Brain microvascular endothelial cell (primary cell): ENCODE results near the gene COL6A5.
"Not testable (repeated sequence)": the region's sequence is repeated elsewhere in the genome, so short reads cannot be mapped to it uniquely, and the experiment has no call there.

Experiments
- DNase-seq: peaks from one replicate; pipeline ENCODE4 v3.0.0-alpha.2; 2020
- H3K27ac ChIP-seq: fragments of 250-450 bp; sonication (Bioruptor Pico); 2 replicates; pipeline ENCODE4 v1.5.1; 2020; ENCODE audit warnings: mild to moderate bottlenecking, moderate library complexity
- H3K27me3 ChIP-seq: fragments of 250-450 bp; sonication (Bioruptor Pico); replicated peaks from 2 replicates; pipeline ENCODE4 v1.5.1; 2020; ENCODE audit warnings: mild to moderate bottlenecking
- H3K36me3 ChIP-seq: fragments of 250-450 bp; sonication (Bioruptor Pico); replicated peaks from 2 replicates; pipeline ENCODE4 v1.5.1; 2020; ENCODE audit warnings: mild to moderate bottlenecking
- H3K4me3 ChIP-seq: 2 replicates; pipeline ENCODE4 v1.5.1; 2011; ENCODE audit warnings: low read depth, mild to moderate bottlenecking, control low read depth, low read length, moderate library complexity
- in situ Hi-C: cut with HindIII; loops from 2 replicates; pipeline ENCODE4 v1.10.0; 2017; ENCODE audit warnings: low sequenced_read_pairs, low pct_ligation_motif_present
- TF ChIP-seq, protein P1 (sequence below): IDR thresholded peaks from 2 replicates; pipeline ENCODE4 v1.5.1; 2011; ENCODE audit warnings: low read depth, mild to moderate bottlenecking, moderate library complexity, low read length, control low read depth, inconsistent platforms; ENCODE audit errors: missing control alignments

Gene COL6A5

DNA sequence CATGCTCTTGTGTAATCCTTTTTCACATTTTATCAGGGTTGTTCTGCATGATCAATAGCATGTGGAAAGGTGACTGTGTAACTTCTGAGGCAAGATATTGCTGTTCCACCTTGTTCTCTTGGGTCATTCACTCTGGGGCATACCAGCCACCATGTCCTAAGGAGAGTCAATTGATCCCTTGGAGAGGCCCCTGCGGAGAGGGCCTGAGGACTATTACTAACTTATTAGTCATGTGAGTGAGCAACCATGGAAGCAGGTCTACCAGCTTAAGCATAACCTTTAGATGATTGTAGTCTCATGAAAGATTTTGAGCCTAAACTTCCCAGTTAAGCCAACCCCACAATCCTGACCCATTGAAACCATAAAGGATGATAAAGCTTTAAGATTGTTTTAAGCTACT is 22.0 kb upstream of the COL6A5 start:
- no peak for DNase-seq
- H3K27me3 ChIP-seq, result no peaks in the 10 kb centered on the region
- TF ChIP-seq, protein P1, sequence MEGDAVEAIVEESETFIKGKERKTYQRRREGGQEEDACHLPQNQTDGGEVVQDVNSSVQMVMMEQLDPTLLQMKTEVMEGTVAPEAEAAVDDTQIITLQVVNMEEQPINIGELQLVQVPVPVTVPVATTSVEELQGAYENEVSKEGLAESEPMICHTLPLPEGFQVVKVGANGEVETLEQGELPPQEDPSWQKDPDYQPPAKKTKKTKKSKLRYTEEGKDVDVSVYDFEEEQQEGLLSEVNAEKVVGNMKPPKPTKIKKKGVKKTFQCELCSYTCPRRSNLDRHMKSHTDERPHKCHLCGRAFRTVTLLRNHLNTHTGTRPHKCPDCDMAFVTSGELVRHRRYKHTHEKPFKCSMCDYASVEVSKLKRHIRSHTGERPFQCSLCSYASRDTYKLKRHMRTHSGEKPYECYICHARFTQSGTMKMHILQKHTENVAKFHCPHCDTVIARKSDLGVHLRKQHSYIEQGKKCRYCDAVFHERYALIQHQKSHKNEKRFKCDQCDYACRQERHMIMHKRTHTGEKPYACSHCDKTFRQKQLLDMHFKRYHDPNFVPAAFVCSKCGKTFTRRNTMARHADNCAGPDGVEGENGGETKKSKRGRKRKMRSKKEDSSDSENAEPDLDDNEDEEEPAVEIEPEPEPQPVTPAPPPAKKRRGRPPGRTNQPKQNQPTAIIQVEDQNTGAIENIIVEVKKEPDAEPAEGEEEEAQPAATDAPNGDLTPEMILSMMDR, result no peak
- in situ Hi-C loops, result no loop called here
- no peaks in the 10 kb centered on the region for H3K36me3 ChIP-seq
- H3K4me3 ChIP-seq, result no peak overlapping the region
- H3K27ac ChIP-seq, result no peak overlapping the region

DNA sequence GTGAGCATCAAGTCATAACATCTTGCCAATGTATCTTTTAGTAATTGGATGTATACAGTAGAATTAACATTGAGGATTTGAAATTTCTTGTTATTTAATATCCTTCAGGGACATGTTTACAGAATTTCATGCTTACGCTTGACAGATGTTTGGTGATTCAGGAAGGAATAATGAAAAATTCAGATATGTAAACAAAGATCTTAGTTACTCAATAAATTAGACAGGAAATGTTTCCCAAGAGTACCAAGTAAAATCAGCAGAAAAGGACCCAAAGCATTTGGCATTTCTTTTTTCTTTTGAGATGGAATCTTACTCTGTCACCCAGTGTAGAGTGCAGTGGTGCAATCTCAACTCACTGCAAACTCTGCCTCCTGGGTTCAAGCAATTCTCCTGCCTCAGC is 4.7 kb upstream of the COL6A5 start:
- TF ChIP-seq, protein P1, result no peak

DNA sequence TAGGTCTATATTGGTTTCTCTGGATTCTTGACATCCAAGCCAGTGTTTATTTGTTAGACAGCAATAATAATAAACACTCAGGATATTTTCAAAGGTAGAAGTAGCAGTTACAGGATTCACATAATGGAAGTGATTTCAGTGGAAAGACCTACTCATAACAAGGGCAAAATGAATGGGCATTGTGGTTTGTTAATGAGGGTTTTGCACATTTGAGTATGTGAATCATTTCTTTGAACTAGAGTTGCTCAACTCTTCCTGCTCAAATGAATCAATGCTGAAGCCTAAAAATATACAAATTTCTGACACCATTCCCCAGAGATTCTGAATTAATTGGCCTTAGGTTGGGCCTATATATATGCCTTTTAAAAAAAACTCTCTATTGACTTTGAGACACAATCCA is 4.1 kb upstream of the COL6A5 start:
- TF ChIP-seq, protein P1, result no peak
- H3K27ac ChIP-seq, result no peak overlapping the region
- DNase-seq, result no peak
- no peak overlapping the region for H3K4me3 ChIP-seq
- in situ Hi-C loops, result no loop called here
- no peaks in the 10 kb centered on the region for H3K36me3 ChIP-seq
- peaks cover 13% of the 10 kb centered on the region for H3K27me3 ChIP-seq

More for the DNA sequence above, 4.7 kb upstream of the COL6A5 start:
- no peak for DNase-seq
- Histone ChIP-seq H3K27me3 (peaks cover 9% of the 10 kb centered on the region), H3K36me3 (no peaks in the 10 kb centered on the region), H3K27ac (no peak overlapping the region), H3K4me3 (no peak overlapping the region)
- in situ Hi-C loops, result no loop called here

DNA sequence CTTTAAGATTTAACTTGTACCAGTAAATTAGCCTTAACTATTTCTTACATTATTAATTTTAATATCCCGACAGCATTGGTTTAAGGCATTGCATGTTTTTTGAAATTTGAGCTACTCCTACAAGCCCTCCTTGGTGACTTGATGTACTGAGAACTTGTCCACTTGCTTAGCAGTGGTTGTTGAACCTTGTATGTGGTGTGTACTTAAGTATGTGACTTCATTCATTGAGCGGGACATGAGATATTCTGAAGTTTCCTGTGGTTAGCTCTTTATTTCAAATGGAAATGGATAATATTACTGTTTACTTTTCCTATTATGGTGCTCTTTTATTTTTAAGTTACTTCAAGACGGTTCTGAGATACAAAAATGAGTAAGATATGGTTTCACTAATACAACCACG is 3.6 kb upstream of the COL6A5 start:
- TF ChIP-seq, protein P1, result no peak
- Histone ChIP-seq H3K36me3 (no peaks in the 10 kb centered on the region), H3K4me3 (no peak overlapping the region), H3K27ac (no peak overlapping the region), H3K27me3 (peaks cover 16% of the 10 kb centered on the region)
- in situ Hi-C loops, result no loop called here
- no peak for DNase-seq

DNA sequence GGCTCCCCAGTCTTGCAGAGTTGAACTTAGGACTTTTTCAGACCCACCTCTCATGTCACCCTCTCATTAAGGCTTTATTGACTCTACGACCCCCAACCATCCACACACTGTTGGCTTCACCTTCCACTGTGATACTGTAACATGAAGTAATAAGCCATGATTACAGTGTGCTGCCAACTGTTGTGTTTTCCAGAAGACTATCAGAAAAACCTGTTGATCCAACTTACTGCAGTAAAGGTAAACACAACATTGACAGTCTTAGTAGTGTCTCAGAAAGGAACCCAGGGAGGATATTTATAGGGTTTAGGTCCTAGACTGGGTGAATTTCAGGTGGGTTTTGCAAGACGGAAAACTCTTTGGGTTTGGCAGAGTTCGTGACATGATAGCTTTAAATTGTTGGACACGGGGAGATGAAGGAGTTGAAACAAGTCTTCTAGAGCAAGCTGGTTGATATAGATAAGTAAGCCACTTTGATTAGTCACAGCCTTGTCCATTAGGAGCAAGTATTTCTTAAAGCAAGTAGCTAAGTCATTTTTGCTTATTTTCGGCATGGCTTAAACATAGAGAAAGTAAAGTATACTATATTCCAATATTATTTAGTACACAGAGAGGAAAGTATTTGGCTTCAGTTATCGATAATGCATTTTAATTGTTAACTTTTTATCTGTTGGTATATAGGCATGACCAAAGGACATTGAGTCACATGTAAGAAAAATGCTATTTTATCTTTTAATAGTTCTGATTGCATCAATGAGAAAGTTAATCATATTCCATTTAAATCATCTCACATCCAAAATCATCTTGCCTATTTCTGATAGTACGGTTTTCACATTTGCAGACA is 2.4 kb upstream of the COL6A5 start:
- DNase-seq, result no peak
- in situ Hi-C loops, result no loop called here
- TF ChIP-seq, protein P1, result no peak
- H3K36me3 ChIP-seq, result no peaks in the 10 kb centered on the region
- no peak overlapping the region for H3K27ac ChIP-seq
- H3K27me3 ChIP-seq, result peaks cover 20% of the 10 kb centered on the region
- H3K4me3 ChIP-seq, result no peak overlapping the region

DNA sequence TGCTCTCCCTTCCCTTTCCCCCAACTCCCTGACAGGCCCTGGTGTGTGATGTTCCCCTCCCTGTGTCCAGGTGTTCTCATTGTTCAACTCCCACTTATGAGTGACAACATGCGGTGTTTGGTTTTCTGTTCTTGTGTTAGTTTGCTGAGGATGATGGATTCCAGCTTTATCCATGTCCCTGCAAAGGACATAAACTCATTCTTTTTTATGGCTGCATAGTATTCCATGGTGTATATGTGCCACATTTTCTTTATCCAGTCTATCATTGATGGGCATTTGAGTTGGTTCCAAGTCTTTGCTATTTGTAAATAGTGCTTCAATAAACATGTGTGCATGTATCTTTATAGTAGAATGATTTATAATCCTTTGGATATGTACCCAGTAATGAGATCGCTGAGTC is 2.8 kb downstream of the COL6A5 start:
- H3K36me3 ChIP-seq, H3K27ac ChIP-seq, DNase-seq, H3K4me3 ChIP-seq, in situ Hi-C loops: not testable (repeated sequence)
- H3K27me3 ChIP-seq, result peaks cover 20% of the 10 kb centered on the region
